ENCODE data around the gene SRSF10. TPM values are rescaled to one million over a fixed set of nuclear protein-coding genes. Genes with fewer than 3 reads are reported as not detected.
"Not testable (repeated sequence)": the region's sequence is repeated elsewhere in the genome, so short reads cannot be mapped to it uniquely, and the experiment has no call there.

SRSF10 gene
- polyA plus RNA-seq, 12 donors: 83.8 to 188 (median 133) TPM; not detected in 1

DNA sequence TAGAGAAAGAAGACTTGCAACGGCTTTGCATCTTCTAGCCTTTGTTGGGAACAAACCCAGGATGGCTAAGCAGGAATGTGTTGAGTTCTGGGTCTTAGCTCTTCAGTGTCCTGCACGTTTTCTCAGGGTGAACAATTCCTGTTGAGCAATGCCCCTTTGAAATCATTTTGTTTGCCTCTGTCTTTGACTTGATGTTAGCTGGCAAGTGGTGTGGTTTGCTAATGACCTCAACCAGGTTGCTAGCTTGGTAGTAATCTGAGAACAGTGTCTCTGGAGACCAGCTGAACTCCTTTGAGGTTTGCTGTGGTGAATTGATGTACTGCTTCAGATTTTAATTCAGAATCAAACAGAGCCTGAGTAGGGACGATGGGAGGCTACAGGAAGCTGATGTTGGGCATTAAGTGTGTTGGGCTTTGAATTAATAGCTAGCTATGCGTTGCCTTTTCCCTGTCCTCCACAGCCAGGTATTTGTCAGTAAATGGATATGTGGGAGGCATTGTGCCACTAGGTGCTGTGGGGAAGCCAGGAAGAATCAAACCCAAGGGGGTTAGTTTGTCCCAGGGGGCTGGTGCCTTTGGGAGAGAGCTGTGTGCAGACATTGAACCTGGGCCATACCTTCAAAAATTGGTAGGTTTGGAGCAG lies 23.3 kb upstream of the SRSF10 start:
- DNase-seq: no peak

DNA sequence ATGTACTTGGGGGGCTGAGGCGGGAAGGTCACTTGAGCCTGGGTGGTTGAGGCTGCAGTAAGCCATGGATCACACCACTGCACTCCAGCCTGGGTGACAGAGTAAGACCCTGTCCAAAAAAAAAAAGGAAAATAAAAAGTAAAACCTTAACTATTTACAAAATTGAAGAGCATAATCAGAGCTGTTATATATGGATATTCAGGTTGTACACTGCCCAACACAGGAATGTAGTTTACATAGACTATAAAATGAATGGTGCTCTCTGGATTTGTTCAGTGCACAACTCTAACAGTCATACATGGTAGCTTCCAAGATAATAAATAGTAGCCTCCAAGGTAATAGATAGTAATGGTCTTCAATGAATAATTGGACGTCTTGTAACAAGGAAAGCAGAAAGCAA lies 22.6 kb upstream of the SRSF10 start:
- DNase-seq: no peak

DNA sequence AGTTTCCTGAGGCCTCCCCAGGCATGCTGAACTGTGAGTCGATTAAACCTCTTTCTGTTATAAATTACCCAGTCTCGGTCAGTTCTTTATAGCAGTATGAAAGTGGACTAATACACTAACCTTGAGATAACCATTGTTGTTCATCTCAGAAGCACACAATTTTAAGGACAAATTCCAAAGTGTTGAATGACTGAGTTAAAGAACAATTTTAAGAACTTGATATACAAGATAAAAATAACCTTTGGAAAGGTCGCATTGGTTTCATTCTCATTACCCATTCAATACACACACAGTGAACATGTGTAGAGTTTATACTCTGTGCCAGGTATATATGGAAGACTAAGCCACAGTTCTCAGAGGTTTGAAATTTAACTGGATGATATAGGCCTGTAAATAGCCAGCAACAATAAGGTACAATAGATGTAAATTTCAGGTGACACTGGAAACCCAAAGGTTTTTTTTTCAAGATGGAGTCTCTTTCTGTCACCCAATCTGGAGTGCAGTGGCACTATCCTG lies 19.1 kb upstream of the SRSF10 start:
- DNase-seq: no peak

DNA sequence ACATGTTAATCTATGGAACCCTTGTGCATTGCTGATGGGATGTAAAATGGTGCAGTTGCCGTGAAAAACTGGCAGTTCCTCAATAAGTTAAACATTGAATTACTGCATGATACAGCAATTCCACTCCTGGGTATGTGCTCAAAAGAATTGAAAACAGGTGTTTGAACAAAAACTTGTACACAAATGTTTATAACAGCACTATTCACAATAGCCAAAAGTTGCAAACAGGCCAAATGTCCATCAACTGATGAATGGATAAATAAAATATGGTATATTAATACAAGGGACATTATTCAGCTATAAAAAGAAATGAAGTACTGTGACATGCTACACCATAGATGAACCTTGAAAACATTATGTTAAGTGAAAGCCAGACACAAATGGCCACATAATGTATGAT lies 17.7 kb upstream of the SRSF10 start:
- DNase-seq: no peak

DNA sequence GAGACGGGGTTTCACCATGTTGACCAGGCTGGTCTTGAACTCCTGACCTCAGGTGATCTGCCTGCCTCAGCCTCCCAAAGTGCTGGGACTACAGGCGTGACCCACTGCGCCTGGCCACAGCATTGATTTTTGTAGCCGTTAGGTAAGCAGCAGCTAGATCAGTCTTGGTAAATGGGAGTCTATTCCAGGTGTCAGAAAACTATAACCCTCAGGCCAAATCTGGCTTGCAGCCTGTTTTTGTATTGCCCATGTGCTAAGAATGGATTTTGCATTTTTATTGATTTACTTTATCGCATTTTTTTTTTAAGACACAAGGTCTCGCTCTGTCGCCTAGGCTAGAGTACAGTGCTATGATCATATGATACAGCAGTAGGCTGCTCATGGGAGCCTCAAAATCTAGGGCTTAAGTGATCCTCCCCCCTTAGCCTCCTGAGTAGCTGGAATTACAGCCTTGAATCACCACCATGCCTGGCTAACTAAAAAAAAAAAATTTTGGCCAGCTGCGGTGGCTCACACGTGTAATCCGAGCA lies 16.6 kb upstream of the SRSF10 start:
- DNase-seq: no peak

DNA sequence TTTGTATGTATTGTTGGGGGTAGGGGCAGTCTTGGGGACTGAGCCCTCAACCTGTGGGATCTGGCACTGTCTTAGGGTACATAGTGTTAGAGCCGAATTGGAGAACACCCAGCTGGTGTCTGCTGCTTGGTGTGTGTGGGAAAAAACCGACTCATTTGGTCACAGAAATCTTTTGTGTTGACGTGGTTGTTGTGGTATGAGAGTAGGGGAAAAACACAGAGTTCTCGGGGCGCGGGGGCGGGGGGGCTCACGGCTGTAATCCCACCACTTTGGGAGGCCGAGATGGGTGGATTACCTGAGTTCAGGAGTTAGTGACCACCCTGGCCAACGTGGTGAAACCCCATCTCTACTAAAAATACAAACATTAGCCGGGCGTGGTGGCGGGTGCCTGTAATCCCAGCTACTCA lies 15.3 kb upstream of the SRSF10 start:
- no peak for DNase-seq

DNA sequence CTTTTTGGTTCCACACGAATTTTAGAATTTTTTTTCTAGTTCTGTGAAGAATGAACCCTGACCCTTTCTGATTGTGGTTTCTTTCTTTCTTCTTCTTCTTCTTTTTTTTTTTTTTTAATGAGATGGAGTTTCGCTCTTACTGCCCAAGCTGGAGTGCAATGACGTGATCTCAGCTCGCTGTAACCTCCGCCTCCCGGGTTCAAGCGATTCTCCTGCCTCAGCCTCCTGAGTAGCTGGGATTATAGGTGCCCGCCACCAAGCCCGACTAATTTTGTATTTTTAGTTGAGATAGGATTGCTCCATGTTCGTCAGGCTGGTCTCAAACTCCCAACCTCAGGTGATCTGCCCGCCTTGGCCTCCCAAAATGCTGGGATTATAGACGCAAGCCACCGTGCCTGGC lies 11.9 kb upstream of the SRSF10 start:
- not testable (repeated sequence) for DNase-seq

DNA sequence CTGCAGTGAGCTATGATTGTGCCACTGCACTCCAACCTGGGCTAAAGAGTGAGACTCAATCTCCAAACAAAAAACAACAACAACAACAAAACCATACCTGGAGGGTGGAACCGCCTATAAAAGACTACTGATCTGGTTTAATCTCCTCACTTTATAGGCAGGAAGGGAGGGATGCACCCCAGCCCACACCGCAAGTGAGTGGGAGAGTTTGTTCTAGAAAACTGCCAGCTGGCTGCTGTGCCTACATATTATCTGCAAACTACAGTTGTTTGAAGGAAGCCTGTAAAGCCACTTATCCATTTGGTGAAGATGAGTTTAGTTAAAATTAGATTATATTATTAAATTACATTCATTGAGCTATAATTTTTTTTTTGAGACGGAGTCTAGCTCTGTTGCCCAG lies 9.1 kb upstream of the SRSF10 start:
- no peak for DNase-seq

DNA sequence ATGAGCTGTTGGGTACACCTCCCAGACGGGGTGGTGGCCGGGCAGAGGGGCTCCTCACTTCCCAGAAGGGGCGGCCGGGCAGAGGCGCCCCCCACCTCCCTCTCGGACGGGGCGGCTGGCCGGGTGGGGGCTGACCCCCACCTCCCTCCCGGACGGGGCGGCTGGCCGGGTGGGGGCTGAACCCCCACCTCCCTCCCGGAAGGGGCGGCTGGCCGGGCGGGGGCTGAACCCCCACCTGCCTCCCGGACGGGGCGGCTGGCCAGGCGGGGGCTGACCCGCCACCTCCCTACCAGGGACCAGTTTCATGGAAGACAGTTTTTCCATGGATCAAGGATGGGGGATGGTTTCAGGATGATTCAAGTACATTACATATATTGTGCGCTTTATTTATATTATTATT lies 6.9 kb upstream of the SRSF10 start:
- not testable (repeated sequence) for DNase-seq

DNA sequence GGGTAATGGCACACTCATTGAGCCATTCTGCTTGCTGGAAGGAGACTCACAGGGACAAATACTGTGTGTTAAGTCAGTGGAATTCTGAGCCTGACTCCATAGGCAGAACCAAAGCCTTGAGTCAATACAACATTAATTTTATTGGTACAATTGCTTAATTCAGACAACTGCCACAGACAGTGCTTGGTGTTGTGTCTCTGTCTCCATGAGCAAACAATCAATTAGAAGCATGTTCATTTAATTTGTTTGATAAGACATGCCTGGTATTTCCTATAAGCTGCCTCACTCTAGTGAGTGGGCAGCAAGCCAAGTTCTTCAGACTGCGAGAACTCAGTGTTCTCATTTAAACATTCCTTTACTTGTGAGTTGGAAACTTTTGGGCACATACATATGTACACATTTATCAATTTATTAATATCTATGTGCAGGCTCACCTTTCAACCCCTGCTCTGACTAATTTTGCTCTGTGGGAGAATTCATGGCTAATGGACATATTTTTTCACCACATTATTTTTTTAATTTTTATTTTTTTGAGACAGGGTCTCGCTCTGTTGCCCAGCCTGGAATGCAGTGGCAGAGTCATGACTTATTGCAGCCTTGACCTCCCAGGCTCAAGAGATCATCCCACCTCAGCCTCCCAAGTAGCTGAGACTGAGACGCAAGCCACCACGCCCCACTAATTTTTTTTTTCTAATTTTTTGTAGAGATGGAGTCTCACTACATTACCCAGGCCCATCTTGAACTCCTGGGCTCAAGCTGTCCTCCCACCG lies 4.5 kb upstream of the SRSF10 start:
- no peak for DNase-seq

DNA sequence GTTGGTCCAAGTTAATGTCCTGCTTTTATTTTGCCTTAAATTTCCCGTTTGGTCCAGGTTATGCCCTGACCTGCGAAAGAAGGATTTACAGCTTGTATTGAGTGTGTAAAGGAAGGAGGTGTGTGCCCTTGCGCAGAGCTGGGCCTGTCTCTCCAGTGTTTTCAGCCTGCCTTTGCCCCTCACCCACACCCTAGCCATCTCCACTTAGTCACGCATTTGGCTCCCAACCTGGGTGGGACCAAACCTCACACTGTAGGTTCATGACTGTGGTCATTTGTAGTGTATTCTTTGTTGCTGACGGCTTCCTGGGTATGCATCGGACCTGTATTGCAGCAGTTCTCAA lies 572 bp upstream of the SRSF10 start:
- no peak for DNase-seq

DNA sequence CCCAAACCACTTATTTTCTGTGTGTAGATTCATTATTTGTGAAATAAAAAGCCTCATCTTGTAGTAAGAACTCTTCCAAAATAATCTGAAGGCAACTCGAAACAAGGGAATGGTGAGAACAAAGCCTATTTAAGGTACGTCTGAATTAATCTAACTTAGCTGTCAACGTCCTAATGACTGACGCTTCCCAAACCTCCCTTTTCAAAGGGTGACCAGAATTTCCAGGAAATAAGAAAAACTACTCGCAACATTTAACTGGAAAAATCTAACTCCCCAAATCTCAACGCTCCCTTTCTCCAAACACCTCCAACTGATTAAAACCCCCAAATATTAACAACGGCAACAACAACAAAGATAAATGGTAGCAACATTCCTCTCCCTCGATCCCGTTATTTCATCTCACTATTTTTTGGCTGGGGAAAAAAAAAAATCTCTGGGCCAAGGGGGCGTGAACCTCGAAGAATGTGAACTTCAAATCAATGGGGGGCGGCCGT lies 693 bp downstream of the SRSF10 start:
- peak; percentile 62 for DNase-seq

DNA sequence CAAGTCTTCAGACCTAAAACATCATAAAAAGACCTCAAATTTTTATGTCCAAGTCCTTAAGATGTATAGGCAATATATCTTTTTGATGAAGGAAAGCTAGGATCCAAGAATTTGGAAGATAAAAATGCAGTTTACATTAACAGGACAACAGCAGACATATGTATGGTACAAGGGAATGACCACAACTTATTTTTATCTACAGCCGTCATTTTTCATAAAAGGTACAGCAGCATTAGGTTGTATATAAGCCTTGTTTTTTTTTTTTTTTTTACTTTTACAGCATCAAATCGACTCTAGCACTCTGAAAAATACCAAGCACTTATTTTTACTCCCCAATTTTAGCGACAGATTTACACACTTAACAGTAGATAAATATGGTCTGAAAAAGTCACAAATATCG lies 1.3 kb downstream of the SRSF10 start:
- DNase-seq: no peak

DNA sequence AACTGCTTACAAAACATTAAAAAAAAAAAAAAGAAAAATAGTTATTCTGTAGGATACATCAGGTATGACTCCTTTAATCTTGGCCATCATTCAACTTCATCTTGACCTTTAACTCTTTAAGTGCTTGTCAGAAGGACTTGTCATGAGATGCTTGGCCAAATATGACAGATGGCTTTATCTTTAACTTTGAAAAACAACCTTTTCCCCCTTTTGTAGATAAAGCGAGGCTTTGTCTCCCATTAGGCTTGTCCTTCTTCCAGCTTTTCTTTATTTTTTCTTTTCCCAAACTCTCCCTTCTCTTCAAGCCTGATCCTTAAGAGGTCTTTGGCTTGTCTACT lies 2.3 kb downstream of the SRSF10 start:
- no peak for DNase-seq

DNA sequence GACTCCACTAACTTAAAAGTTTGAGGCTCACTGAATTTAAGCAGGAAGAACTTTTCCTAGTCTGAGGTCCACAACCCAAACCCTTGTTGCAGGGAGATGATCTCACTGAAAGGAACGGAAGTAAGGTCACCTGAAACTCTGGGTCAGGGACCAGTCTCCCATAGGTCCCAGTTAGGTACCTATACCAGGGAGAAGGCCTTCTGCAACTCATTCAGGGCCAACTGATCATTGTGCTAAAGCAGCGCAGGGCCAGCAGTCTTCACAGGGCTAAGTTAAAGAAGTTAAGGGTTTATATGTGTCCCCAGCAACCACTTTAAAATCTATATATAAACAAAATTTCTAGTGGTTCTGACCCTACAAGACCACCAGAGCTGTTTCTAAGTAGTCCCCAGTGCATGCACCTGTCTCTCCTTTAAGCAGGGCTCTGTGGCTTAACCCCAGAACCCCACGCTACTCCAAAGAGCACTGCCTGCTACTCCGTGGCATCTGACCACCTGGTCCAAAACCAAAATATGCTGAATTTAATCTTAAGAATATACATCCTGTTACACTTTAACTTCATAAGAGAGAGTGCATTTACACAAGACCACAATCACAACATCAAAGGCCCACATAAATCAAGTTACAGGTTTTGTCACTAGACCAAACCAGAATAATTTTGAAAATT lies 2.8 kb downstream of the SRSF10 start:
- no peak for DNase-seq

DNA sequence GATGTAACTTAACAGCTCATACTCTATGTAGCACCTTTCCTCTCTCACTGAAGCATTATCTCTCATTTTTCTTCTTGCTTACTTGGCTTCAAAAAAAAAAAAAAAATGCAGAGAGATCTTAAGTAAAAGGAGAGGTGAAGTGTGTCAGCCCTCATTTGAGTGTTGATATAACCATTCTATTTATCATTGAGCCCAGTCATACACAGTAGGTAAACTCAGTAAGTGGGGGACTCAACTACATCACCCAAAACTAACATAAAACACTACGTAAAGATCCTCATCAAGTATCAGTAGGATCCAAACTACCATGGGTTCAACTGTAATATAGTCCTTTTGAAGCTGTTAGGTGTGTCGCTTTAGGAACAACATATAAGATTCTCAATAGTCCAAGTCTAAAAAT lies 12.3 kb downstream of the SRSF10 start:
- DNase-seq: no peak

DNA sequence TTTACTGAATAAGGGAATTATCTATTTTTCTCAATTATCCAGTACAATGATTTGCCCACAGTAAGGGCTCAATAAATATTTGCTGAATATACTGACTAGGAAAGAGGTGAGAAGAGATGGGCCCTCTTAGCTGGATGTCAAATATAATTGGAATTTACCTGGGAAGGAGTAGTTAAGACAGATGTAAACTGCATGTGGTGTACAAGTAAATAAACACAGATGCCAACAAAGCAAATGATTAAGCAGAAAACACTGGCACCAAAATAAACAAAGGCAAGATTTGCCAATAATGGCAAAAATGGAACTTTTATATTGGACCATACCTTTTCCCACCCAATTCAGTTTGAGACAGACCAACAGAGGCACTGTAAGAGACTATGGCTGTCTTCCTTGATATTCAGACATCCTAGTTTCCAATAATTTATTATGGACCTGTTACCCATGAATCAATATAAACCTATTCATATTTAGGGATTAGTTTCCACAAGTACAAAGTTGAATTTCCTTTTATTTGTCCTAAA lies 13.1 kb downstream of the SRSF10 start:
- DNase-seq: no peak

DNA sequence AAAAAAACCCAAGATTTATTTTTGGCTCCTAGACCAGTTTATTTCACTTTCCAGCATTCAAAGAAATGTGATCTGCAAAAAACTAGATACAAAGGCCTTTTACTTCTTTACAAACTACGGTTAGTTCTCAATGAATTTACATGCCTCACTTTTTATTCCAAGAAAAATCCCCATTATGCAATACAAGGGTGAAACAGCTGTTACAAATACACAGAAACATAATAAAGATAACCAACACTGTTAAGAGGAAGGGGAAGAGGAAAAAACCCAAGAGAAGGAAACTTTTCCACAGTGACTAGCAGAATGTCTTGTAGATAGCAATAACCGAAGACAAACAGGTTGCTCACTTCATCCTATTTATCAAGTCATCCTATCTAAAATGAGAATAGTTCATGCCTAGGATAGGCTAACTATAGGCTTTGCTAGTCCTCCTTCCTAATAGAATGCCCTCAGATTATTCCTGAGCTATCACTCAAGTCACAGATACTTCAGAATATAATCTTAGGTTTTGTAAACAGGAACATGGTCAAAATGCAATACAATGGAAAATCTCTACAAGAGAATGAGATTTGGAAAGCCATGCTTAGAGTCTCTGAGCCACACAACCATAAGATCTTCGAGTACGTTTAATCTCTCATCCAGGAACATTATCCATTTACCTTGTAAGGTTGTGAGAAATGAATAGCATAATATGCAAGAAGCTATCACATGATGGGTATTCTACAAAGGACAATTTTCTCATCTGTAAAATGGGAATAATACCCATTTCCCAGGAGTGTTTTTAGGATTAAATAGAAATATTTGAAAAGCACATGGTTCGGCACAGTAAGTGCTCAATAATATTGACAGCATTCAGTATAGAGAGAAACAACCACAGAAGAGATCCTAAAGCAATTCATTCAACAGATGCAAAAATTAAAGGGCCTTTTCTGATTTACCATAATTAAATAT lies 15.1 kb downstream of the SRSF10 start:
- no peak for DNase-seq

DNA sequence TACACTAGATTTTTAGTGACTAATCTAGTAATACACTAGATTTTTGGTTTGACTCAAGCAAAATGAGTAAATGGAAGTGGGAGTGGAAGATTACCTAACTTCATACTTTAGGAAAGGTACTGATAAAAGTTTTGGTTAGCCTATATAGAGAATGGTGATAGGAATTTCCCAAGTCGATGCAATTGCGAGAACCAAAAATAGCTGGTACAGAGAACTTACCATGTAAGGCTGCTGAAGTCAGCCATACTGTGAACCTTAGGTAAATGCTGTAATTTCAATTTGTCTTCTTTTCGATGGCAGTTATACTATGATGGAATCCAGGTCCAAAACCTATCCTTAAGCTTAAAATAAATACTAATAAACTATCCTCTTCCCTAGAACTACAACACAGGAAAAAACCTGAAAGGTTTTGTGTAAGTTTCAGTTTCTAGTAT lies 15.9 kb downstream of the SRSF10 start:
- DNase-seq: no peak

DNA sequence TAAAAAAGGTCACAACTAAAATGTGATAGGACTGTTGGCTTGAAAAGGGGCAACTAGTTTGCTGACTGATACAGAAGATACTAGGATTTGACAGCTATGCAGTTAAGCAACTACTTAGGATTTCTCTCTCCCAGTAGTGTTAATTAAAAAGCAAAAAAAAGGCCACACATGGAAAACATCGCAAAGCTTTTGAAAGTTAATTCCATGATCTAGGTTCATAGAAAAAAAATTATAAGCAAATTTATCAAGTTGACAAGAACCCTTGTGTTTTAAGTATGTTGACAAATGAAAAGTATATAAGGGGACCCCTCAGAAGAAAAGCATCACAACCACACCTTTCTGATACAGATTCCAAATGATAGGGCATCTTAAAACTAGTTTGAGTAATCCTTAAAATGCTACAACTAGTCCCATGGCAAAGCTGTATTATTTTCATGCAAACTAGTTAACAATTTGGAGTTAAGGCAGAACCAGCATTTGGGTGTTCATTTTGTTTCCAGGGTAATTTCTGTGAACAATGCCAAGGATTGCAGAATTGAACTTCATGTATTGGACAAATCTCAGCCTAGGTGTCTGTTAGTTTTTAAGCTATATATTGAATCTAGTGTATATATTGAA lies 16.4 kb downstream of the SRSF10 start:
- no peak for DNase-seq

Data from muscle of arm (tissue), 12 donors.